CD14-positive monocyte (primary cell): Measurements from ENCODE around the gene NEK10. TPM values are rescaled to one million over a fixed set of nuclear protein-coding genes. Genes with fewer than 3 reads are reported as not detected.

Experiments used
- DNase-seq, 3 donors: peaks; one replicate each; pipeline ENCODE4 v3.0.0-alpha.2; 2011 to 2022
- H2AFZ ChIP-seq: 2 replicates; pipeline ENCODE4 v1.6.0; 2012; ENCODE audit warnings: mild to moderate bottlenecking, low read depth, low read length, inconsistent platforms; ENCODE audit not compliant: insufficient read depth, poor library complexity, severe bottlenecking
- H3K27ac ChIP-seq, 2 donors: 1 replicate in 1 of 2; 2 replicates in 1 of 2; pipeline ENCODE4 v1.5.1; 2012 to 2013; ENCODE audit warnings: low read length in 2 of 2, control low read depth in 1 of 2, inconsistent platforms in 1 of 2, low read depth in 1 of 2, mild to moderate bottlenecking in 1 of 2
- H3K27me3 ChIP-seq, 2 donors: one replicate each; pipeline versions ENCODE4 v1.6.0 to v1.6.1; 2011 to 2013; ENCODE audit warnings: low read length in 2 of 2; ENCODE audit not compliant: control insufficient read depth in 2 of 2, insufficient read depth in 2 of 2
- H3K36me3 ChIP-seq, 2 donors: replicated peaks in 1 of 2; 1 replicate in 1 of 2; 2 replicates in 1 of 2; pipeline versions ENCODE4 v1.5.1 to v1.6.1; 2012 to 2013; ENCODE audit warnings: low read length in 2 of 2, control low read depth in 1 of 2, inconsistent platforms in 1 of 2, mild to moderate bottlenecking in 1 of 2; ENCODE audit not compliant: insufficient read depth in 2 of 2, control insufficient read depth in 1 of 2
- H3K4me1 ChIP-seq, 2 donors: 1 replicate in 1 of 2; 2 replicates in 1 of 2; pipeline versions ENCODE4 v1.5.1 to v1.6.1; 2012 to 2013; ENCODE audit warnings: low read length in 2 of 2, control low read depth in 1 of 2, inconsistent platforms in 1 of 2, mild to moderate bottlenecking in 1 of 2, moderate library complexity in 1 of 2; ENCODE audit not compliant: insufficient read depth in 2 of 2, control insufficient read depth in 1 of 2
- H3K4me2 ChIP-seq: replicated peaks from 2 replicates; pipeline ENCODE3; 2012; ENCODE audit warnings: low read length, moderate library complexity, mild to moderate bottlenecking; ENCODE audit not compliant: poor library complexity, severe bottlenecking; ENCODE audit errors: extremely low read depth
- H3K4me3 ChIP-seq, 3 experiments: fragments of 200-600 bp in 1 of 3; sonication (generic) in 1 of 3; replicated peaks in 1 of 3; 1 replicate in 2 of 3; 2 replicates in 1 of 3; pipeline ENCODE4 v1.5.1; 2011 to 2013; ENCODE audit warnings: low read length in 3 of 3, mild to moderate bottlenecking in 3 of 3, control low read depth in 2 of 3, low read depth in 2 of 3, inconsistent platforms in 1 of 3, moderate library complexity in 1 of 3
- H3K79me2 ChIP-seq: 2 replicates; pipeline ENCODE4 v1.6.0; 2012; ENCODE audit warnings: mild to moderate bottlenecking, control low read depth, inconsistent platforms, low read length, moderate library complexity; ENCODE audit not compliant: insufficient read depth
- H3K9ac ChIP-seq: 2 replicates; pipeline ENCODE4 v1.6.0; 2017; ENCODE audit warnings: low read length, mild to moderate bottlenecking; ENCODE audit not compliant: insufficient read depth, poor library complexity, severe bottlenecking
- H3K9me3 ChIP-seq, 2 donors: replicated peaks in 1 of 2; 1 replicate in 1 of 2; 2 replicates in 1 of 2; pipeline versions ENCODE4 v1.5.1 to v1.6.1; 2012 to 2013; ENCODE audit warnings: low read length in 2 of 2, control low read depth in 1 of 2; ENCODE audit not compliant: control insufficient read depth in 1 of 2, insufficient read depth in 1 of 2
- H4K20me1 ChIP-seq: 2 replicates; pipeline ENCODE4 v1.6.0; 2012; ENCODE audit warnings: mild to moderate bottlenecking, low read length, control low read depth, moderate library complexity; ENCODE audit not compliant: insufficient read depth
- H3K27ac Mint-ChIP-seq, 7 donors: one replicate each; pipeline ENCODE4 v1.8.0; 2020; ENCODE audit warnings: mild to moderate bottlenecking in 7 of 7, mixed read lengths in 7 of 7, moderate library complexity in 6 of 7, inconsistent platforms in 2 of 7
- H3K27me3 Mint-ChIP-seq, 3 donors: one replicate each; pipeline ENCODE4 v1.8.0; 2021 to 2022; ENCODE audit warnings: low read depth in 3 of 3, mild to moderate bottlenecking in 3 of 3, mixed read lengths in 3 of 3, moderate library complexity in 3 of 3, inconsistent platforms in 1 of 3
- H3K36me3 Mint-ChIP-seq, 2 donors: one replicate each; pipeline ENCODE4 v1.8.0; 2020; ENCODE audit warnings: mixed read lengths in 2 of 2, inconsistent platforms in 1 of 2, mild to moderate bottlenecking in 1 of 2
- H3K4me1 Mint-ChIP-seq: one replicate; pipeline ENCODE4 v1.8.0; 2020; ENCODE audit warnings: mild to moderate bottlenecking, mixed read lengths
- H3K4me3 Mint-ChIP-seq, 2 donors: one replicate each; pipeline ENCODE4 v1.8.0; 2020; ENCODE audit warnings: mild to moderate bottlenecking in 2 of 2, mixed read lengths in 2 of 2, moderate library complexity in 1 of 2
- H3K9me3 Mint-ChIP-seq, 7 donors: one replicate each; pipeline ENCODE4 v1.8.0; 2020 to 2022; ENCODE audit warnings: mixed read lengths in 7 of 7, mild to moderate bottlenecking in 6 of 7, moderate library complexity in 6 of 7, inconsistent platforms in 2 of 7
- WGBS: methylation state at CpG from one replicate; pipeline ENCODE4 v1.1.5; 2013; ENCODE audit warnings: missing lambda C conversion rate; ENCODE audit not compliant: insufficient coverage; 5-methylcytosine and 5-hydroxymethylcytosine counted together
- intact Hi-C, 2 donors: fragments of 100-400 bp; cut with micrococcal nuclease; formaldehyde crosslinking; loops; one replicate each; pipeline versions ENCODE4 v1.15.0 to v1.15.1; 2023
- polyA plus RNA-seq, 3 donors: library from polyadenylated mRNA; depleted of rRNA in 1 of 3; unstranded in 2 of 3; stranded (reverse) in 1 of 3; fragments of 300-500 nt in 2 of 3; fragments of >200 nt in 1 of 3; fragmentation: Illumina TruSeq in 2 of 3; gene quantifications; 1 replicate in 2 of 3; 2 replicates in 1 of 3; pipeline ENCODE4 v1.2.3, GENCODE V29; 2012 to 2021
- TF ChIP-seq, protein P1 (sequence below): fragments of 200-600 bp; IDR thresholded peaks from one replicate; pipeline ENCODE4 v1.8.0; 2022; ENCODE audit warnings: antibody characterized with exemption, mild to moderate bottlenecking

Gene NEK10
- polyA plus RNA-seq, 3 donors, result not detected

DNA sequence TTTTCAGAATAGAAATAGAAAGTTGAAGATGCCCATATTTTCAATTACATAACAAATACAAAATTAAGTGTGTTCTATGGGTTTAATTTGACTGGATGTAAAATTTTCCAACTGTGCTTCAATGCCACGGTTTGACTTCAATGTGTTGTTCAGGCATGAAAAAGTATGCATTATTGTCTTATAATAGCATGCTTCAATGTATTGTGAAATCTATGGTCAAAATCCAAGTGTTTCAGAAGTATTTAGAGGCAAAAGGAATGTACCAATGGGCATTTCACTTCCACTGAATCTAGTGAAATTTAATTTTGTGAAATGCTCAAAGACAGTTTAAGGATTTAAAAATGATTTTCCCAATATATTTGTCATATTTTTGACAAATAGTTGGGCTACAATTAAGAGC lies 16.0 kb downstream of the NEK10 start:
- no peak overlapping the region for H3K4me3 Mint-ChIP-seq
- Histone ChIP-seq H2AFZ (no peak overlapping the region), H3K4me3 (no peak overlapping the region), H3K79me2 (no peaks in the 10 kb centered on the region), H3K27ac (no peak overlapping the region), H3K27me3 (no peaks in the 10 kb centered on the region), H3K4me2 (no peak overlapping the region), H3K9ac (no peak overlapping the region), H3K9me3 (no peaks in the 10 kb centered on the region), H3K4me1 (peaks cover 0 to 8% of the 10 kb centered on the region in 2 donors), H4K20me1 (no peaks in the 10 kb centered on the region), H3K36me3 (no peaks in the 10 kb centered on the region)
- DNase-seq, result no peak
- H3K27me3 Mint-ChIP-seq, result peaks cover 0 to 1% (median 0%) of the 10 kb centered on the region in 3 donors
- no CpG with 5 or more reads among the region's 1 CpG for WGBS
- no peaks in the 10 kb centered on the region for H3K36me3 Mint-ChIP-seq
- peaks cover 6% of the 10 kb centered on the region for H3K4me1 Mint-ChIP-seq
- no peaks in the 10 kb centered on the region for H3K9me3 Mint-ChIP-seq
- intact Hi-C loops, result no loop called here
- TF ChIP-seq, protein P1, sequence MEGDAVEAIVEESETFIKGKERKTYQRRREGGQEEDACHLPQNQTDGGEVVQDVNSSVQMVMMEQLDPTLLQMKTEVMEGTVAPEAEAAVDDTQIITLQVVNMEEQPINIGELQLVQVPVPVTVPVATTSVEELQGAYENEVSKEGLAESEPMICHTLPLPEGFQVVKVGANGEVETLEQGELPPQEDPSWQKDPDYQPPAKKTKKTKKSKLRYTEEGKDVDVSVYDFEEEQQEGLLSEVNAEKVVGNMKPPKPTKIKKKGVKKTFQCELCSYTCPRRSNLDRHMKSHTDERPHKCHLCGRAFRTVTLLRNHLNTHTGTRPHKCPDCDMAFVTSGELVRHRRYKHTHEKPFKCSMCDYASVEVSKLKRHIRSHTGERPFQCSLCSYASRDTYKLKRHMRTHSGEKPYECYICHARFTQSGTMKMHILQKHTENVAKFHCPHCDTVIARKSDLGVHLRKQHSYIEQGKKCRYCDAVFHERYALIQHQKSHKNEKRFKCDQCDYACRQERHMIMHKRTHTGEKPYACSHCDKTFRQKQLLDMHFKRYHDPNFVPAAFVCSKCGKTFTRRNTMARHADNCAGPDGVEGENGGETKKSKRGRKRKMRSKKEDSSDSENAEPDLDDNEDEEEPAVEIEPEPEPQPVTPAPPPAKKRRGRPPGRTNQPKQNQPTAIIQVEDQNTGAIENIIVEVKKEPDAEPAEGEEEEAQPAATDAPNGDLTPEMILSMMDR, result no peak
- H3K27ac Mint-ChIP-seq, result no peak overlapping the region

DNA sequence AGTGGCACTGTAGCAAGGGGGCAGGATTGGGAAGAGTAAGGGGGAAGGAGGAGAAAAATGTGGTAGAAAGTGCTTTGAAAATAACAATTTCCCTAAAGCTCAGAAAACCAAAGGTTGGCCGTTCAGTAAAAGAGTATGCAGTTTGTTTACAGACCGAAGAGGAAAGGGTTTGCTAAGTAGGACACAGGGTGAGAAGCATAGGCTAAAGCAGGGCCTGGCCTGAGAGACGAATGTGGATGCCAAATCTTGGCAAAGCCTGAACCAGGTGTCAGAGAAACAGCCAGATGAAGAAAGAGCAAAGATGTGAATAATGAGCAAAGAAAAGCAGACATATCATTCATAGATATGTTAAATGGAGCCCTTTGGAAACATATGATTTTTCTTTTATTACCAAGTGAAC lies 17.1 kb downstream of the NEK10 start:
- H3K27me3 ChIP-seq, result no peaks in the 10 kb centered on the region
- no peaks in the 10 kb centered on the region for H3K79me2 ChIP-seq
- H3K4me3 ChIP-seq, result no peak overlapping the region
- H3K4me2 ChIP-seq, result no peak overlapping the region
- H3K4me3 Mint-ChIP-seq, result no peak overlapping the region
- no peak overlapping the region for H3K27ac Mint-ChIP-seq
- 90% methylated on average over 2 of the region's 3 CpGs for WGBS
- no peaks in the 10 kb centered on the region for H3K36me3 ChIP-seq
- H3K4me1 Mint-ChIP-seq, result peaks cover 6% of the 10 kb centered on the region
- no peak overlapping the region for H3K27ac ChIP-seq
- H4K20me1 ChIP-seq, result no peaks in the 10 kb centered on the region
- peaks cover 0 to 1% (median 0%) of the 10 kb centered on the region in 3 donors for H3K27me3 Mint-ChIP-seq
- no peaks in the 10 kb centered on the region for H3K36me3 Mint-ChIP-seq
- H3K9me3 Mint-ChIP-seq, result no peaks in the 10 kb centered on the region
- H3K4me1 ChIP-seq, result no peaks in the 10 kb centered on the region
- TF ChIP-seq, protein P1, result no peak
- no peaks in the 10 kb centered on the region for H3K9me3 ChIP-seq
- DNase-seq, result no peak
- no peak overlapping the region for H2AFZ ChIP-seq
- H3K9ac ChIP-seq, result no peak overlapping the region
- intact Hi-C loops, result no loop called here
